ENCODE measurements around the gene LRP1B. TPM values are rescaled to one million over a fixed set of nuclear protein-coding genes. Genes with fewer than 3 reads are reported as not detected.

The LRP1B gene
- total and polyA plus RNA-seq, 2 experiments from 2014 or later: not detected

DNA sequence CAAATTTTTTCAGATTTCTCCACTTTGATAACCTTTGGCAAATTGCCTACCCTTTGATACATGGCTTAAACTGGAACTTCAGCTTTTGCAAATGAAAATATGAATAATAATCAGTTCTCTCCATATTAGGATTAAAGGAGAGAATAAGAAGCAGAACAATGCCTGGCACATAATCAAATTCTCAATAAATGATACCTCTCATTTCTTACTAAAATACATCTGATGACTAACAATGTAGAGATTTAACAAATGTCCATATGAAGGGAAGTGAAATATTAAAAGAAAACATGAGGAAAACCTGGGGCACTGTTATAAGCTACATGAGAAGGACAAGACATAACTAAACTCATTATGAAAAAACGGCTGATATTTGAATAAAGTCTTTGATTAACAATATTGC is 1103.6 kb downstream of the LRP1B start:
- Histone ChIP-seq H3K36me3 (ENCODE audit: low read depth) (no peaks in the 10 kb centered on the region), H3K27ac (no peak overlapping the region), H4K20me1 (ENCODE audit: insufficient read depth) (no peaks in the 10 kb centered on the region), H3K4me1 (ENCODE audit: insufficient read depth) (no peaks in the 10 kb centered on the region), H3K4me3 (no peak overlapping the region), H3K9ac (no peak overlapping the region), H3K4me2 (ENCODE audit: unreplicated experiment) (no peak overlapping the region), H3K79me2 (ENCODE audit: insufficient read depth) (no peaks in the 10 kb centered on the region), H3K9me2 (ENCODE audit: insufficient read depth) (no peaks in the 10 kb centered on the region), H2AFZ (no peak overlapping the region), H3K9me3 (ENCODE audit: low read depth) (no peaks in the 10 kb centered on the region), H3F3A (ENCODE audit: insufficient read depth) (no peaks in the 10 kb centered on the region), H3K27me3 (replicated peaks; ENCODE audit: insufficient read depth) (no peaks in the 10 kb centered on the region)
- no peak for DNase-seq
- in situ Hi-C loops (cut with MboI): no loop called here
- TF ChIP-seq EZH2phosphoT487 (IDR thresholded peaks at IDR 0.05; ENCODE audit: insufficient read depth, low read depth): no peak
- no peak for TF ChIP-seq EZH2 (IDR thresholded peaks at IDR 0.05; ENCODE audit: insufficient read depth, poor library complexity, severe bottlenecking)
- 88 to 89% methylated on average over 1 of the region's 1 CpG for WGBS, 2 experiments (ENCODE audit: low coverage in 1 of 2, low lambda C conversion rate in 2 of 2, missing lambda C conversion rate in 2 of 2)

DNA sequence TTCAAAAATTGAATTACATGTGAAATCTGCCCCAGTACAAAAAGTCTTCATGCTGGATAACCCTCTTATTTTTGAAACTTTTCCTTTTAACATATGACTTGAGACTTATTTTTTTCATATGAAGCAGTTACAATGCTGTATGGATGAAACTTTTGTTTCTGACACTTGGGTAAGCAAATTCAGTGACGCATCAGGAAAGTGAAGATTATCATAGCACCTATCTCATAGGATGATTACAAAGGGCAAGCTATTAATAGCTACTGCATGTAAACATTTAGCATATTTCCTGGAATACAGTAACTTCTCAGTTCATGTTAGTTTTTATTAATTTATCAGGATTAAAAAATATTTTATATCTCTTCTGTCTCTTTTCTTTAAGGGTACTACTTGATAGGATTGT is 1109.2 kb downstream of the LRP1B start:
- Histone ChIP-seq H3K36me3 (ENCODE audit: low read depth) (no peaks in the 10 kb centered on the region), H3K9me3 (ENCODE audit: low read depth) (no peaks in the 10 kb centered on the region), H3K27ac (peak overlapping the region; percentile 85), H3K4me3 (no peak overlapping the region), H3K27me3 (replicated peaks; ENCODE audit: insufficient read depth) (no peaks in the 10 kb centered on the region), H3F3A (ENCODE audit: insufficient read depth) (peaks cover 15% of the 10 kb centered on the region), H4K20me1 (ENCODE audit: insufficient read depth) (no peaks in the 10 kb centered on the region), H3K9ac (peak overlapping the region; percentile 36; the same call in 1 of the 2 replicates), H2AFZ (0 out of 2 replicates have a peak overlapping the region, but pooled peaks have one; percentile 3), H3K4me2 (ENCODE audit: unreplicated experiment) (peak overlapping the region; percentile 67), H3K79me2 (ENCODE audit: insufficient read depth) (no peaks in the 10 kb centered on the region), H3K9me2 (ENCODE audit: insufficient read depth) (no peaks in the 10 kb centered on the region), H3K4me1 (ENCODE audit: insufficient read depth) (peaks cover 19% of the 10 kb centered on the region)
- in situ Hi-C loops (cut with MboI): no loop called here
- TF ChIP-seq EZH2phosphoT487 (IDR thresholded peaks at IDR 0.05; ENCODE audit: insufficient read depth, low read depth) (no peak), EZH2 (IDR thresholded peaks at IDR 0.05; ENCODE audit: insufficient read depth, poor library complexity, severe bottlenecking) (no peak)
- WGBS, 2 experiments (ENCODE audit: low coverage in 1 of 2, low lambda C conversion rate in 2 of 2, missing lambda C conversion rate in 2 of 2): 75 to 78% methylated on average over 1 of the region's 1 CpG
- peak; percentile 38 for DNase-seq

DNA sequence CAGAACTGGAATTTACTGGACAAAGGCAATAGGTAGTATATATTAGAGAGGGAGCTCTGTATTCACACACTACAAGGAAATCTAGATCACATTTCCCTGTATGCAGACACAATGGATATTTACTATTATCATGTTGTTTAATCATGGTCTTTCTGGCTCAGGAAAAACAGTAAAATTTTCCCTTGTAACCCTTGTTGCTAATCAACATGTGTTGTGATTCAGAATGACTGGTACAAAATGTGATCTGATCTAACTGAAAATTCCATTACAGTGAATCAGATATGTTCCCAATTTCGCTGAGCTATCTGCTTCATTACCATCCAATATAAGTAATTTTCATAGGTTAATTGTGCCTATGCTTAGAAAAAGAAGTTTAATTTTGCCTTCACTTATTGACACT is 1109.7 kb downstream of the LRP1B start:
- H3K9me2 ChIP-seq (ENCODE audit: insufficient read depth): no peaks in the 10 kb centered on the region
- H4K20me1 ChIP-seq (ENCODE audit: insufficient read depth): no peaks in the 10 kb centered on the region
- 0 to 4% methylated on average over 1 of the region's 1 CpG for WGBS, 2 experiments (ENCODE audit: low coverage in 1 of 2, low lambda C conversion rate in 2 of 2, missing lambda C conversion rate in 2 of 2)
- H3K9me3 ChIP-seq (ENCODE audit: low read depth): no peaks in the 10 kb centered on the region
- TF ChIP-seq EZH2phosphoT487 (IDR thresholded peaks at IDR 0.05; ENCODE audit: insufficient read depth, low read depth) (no peak), EZH2 (IDR thresholded peaks at IDR 0.05; ENCODE audit: insufficient read depth, poor library complexity, severe bottlenecking) (no peak)
- no peaks in the 10 kb centered on the region for H3K27me3 ChIP-seq (replicated peaks; ENCODE audit: insufficient read depth)
- in situ Hi-C loops (cut with MboI): no loop called here
- H3K4me1 ChIP-seq (ENCODE audit: insufficient read depth): peaks cover 19% of the 10 kb centered on the region
- peak overlapping the region; percentile 85 for H3K27ac ChIP-seq
- DNase-seq: peak; percentile 88
- peak overlapping the region; percentile 60 for H3K9ac ChIP-seq
- peak overlapping the region; percentile 74 for H2AFZ ChIP-seq
- H3K36me3 ChIP-seq (ENCODE audit: low read depth): no peaks in the 10 kb centered on the region
- H3F3A ChIP-seq (ENCODE audit: insufficient read depth): peaks cover 15% of the 10 kb centered on the region
- no peaks in the 10 kb centered on the region for H3K79me2 ChIP-seq (ENCODE audit: insufficient read depth)
- peak overlapping the region; percentile 67 for H3K4me2 ChIP-seq (ENCODE audit: unreplicated experiment)
- H3K4me3 ChIP-seq: no peak overlapping the region

DNA sequence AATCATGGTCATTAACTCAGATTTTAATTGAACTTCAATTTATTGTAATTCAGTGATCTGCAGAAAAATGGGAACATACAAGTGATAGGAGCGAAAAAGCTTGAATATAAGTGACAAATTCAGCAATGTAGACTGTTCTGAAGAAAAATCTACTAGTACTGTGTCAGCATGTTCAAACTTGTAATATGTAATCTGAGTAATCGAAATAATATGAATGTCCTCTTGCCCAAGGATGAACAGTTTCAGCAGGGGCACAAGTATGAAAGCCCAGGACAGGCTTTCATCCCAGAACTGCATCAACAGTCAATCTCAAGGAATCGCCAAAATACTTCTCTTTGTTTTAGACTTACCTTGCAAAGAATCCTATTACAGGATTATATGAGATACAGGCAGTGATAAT is 1110.5 kb downstream of the LRP1B start:
- H3K4me3 ChIP-seq: no peak overlapping the region
- H3K36me3 ChIP-seq (ENCODE audit: low read depth): no peaks in the 10 kb centered on the region
- peak overlapping the region; percentile 74 for H2AFZ ChIP-seq
- peak overlapping the region; percentile 60 for H3K9ac ChIP-seq
- in situ Hi-C loops (cut with MboI): no loop called here
- H3K79me2 ChIP-seq (ENCODE audit: insufficient read depth): no peaks in the 10 kb centered on the region
- no peaks in the 10 kb centered on the region for H3K9me3 ChIP-seq (ENCODE audit: low read depth)
- TF ChIP-seq EZH2phosphoT487 (IDR thresholded peaks at IDR 0.05; ENCODE audit: insufficient read depth, low read depth): no peak
- no peak for TF ChIP-seq EZH2 (IDR thresholded peaks at IDR 0.05; ENCODE audit: insufficient read depth, poor library complexity, severe bottlenecking)
- no peaks in the 10 kb centered on the region for H4K20me1 ChIP-seq (ENCODE audit: insufficient read depth)
- peak; percentile 32 for DNase-seq
- no peaks in the 10 kb centered on the region for H3K9me2 ChIP-seq (ENCODE audit: insufficient read depth)
- no peaks in the 10 kb centered on the region for H3K27me3 ChIP-seq (replicated peaks; ENCODE audit: insufficient read depth)
- peaks cover 19% of the 10 kb centered on the region for H3K4me1 ChIP-seq (ENCODE audit: insufficient read depth)
- peak overlapping the region; percentile 67 for H3K4me2 ChIP-seq (ENCODE audit: unreplicated experiment)
- H3F3A ChIP-seq (ENCODE audit: insufficient read depth): peaks cover 15% of the 10 kb centered on the region
- peak overlapping the region; percentile 85 for H3K27ac ChIP-seq
- 96 to 97% methylated on average over 3 of the region's 3 CpGs for WGBS, 2 experiments (ENCODE audit: low coverage in 1 of 2, low lambda C conversion rate in 2 of 2, missing lambda C conversion rate in 2 of 2)
